Medulla oblongata (tissue), 1 donor: ENCODE measurements around the gene KLF7.
A peak's percentile ranks its signal among the peaks of the same experiment; 100 is the strongest.
"Not testable (repeated sequence)": the region's sequence is repeated elsewhere in the genome, so short reads cannot be mapped to it uniquely, and the experiment has no call there.

Experiments
- DNase-seq: peaks from one replicate; pipeline ENCODE4 v3.0.0-alpha.2; 2015; ENCODE audit errors: extremely low spot score

Gene KLF7

DNA sequence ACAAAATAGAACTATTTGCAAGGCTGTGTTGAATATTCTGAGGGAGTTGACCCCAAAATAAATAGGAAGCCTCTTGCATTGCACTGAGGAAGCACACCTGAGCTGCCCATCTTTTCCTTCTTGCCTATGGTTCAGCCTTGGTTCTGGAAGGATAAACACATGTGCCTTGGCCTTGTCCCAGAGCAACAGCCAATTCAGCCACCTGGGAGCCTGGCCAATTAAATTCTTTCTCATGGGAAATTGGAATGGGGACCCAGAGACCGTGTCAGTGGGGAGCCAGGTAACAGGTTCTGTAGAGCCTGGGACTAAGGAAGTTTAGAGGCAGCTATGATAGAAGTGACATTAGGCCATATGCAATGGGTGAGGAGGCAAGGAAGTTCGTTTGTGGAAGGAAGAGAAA is 99.6 kb downstream of the KLF7 start:
- no peak for DNase-seq

DNA sequence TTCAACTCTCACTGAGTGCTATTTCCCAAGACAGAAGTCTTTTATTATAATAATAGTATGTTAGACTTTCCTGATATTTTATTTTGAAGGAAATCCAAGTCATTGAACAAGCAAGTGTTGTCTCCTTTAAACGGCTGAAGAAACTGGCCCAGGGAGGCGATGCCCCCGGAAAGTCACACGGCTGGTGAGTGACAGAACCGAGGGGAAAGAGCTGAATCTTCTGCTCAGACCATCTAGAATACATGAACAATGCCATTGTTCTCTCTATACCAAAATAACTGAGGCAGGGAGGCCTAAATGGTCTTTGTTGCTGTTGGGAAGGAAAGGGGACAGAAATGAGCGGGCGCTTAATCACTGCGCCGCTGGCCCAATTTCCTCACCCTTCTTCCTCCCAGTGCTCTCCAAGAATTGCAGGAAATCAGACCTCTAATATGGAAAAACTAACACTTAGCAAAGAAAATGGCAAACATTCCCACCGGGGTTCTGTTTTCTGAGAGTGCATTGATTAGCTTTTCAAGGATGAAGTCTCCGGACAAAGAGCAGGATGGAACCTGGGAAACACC is 101.5 kb downstream of the KLF7 start:
- DNase-seq, result peak; percentile 56

DNA sequence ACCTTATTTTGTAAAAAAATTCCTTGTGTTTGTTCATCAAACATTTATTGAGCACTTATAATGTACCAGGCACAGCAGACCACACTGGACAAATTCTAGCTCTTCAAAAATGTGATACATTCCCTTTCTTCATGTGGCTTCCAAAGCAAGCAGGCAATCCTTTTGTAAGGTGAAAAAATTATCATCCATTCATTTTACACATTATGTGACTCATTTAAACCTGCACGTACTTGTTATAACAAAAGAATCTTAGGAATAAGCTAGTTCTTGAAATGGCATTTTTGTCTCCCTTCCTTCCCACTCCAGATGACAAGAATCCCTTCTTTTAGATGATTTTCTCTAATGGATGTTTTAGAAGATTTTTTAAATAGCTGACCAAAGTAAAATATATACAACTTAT is 104.6 kb downstream of the KLF7 start:
- DNase-seq, result no peak

DNA sequence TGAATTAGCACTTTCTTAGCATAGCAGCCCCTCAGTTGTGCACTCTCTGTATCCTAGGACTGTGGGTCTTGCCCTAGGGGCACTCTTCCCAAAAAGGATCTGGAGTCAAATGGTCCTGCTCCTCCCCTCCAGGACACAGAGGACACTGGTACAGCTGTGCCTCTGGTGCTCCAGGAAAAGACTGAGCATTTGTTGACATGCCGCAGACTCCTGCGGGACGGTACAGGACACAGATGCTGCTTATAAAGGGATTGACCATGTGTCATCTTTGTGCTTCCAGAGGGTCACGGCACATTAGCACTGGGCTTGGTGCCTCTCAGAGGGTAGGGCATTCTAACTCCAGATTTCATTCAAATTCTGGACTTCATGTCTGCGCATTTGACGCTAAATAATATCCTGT is 110.5 kb downstream of the KLF7 start:
- no peak for DNase-seq

DNA sequence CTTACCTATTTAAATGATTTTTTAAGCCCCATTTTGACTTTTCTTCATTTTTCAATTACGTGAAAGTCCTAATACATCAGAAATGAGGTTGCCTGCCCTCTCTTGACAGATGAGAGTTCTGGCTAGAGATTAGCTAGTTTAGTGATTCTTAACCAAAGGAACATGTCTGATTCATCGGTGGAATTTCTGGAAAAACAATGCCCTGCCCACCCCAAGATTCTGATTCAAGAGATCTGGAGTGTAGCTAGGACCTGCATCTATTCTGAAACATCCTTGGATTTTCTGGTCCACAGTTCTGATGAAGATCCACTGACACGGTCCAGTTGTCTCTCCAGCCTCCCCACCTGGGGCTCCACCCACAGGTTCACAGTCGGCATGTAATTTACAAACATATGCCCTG is 111.2 kb downstream of the KLF7 start:
- DNase-seq, result no peak

DNA sequence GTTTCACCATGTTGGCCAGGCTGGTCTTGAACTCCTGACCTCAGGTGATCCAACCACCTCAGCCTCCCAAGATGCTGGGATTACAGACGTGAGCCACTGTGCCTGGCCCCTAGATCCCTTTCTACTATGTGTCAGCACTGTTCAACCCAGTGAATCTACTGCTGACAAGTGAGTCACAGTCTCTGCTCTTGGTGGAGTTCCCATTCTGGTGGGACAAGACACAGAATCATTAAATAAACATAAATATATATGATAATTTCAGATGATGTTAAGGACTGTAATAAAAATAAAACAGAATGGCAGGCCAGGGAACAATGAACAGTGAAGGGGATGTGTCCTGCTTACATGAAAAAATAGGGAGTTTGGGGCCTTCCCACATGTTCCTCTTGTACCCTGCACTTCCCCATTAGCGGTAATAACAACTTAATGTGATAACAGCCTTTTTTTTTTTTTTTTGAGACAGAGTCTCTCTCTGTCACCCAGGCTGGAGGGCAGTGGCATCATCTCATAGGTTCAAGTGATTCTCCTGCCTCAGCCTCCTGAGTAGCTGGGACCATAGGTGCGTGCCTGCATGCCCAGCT is 114.3 kb downstream of the KLF7 start:
- no peak for DNase-seq

DNA sequence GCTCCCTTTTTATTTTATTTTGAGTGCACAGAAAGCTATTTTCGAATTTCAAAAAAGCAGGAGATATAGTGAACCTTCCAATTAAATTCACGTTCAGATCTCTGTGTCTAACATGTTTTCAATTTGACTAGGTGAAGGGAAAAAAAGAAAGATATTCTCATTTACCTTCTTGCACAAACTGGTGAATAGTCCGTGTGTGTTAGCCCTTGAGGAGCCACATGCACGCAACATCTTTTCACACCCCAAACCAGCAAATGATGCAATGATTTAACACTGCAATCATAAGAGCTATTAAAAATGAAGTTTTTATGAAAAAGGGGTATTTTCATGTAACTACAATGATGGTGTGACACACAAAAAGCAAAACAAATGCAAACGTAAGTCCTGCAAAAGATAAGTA is 116.6 kb downstream of the KLF7 start:
- no peak for DNase-seq

DNA sequence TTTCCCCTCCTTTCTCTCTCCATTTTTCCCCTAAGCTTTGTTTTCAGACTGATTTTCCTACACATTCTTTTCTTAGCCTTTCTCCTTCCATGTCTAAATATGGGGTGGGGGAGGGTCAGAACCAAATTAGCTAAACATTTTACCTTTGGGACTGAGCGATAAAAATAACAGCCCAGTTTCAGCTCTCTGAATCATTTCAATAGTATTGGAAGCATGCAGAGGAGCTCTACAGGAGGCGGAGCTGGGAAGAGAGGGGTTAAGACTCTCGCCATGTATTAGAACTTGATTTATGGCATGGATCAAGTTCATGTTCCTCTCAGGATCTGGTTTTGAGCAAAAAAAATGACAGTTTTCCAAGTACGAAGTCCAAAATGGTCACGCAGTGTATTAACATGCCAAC is 117.3 kb downstream of the KLF7 start:
- DNase-seq, result no peak

DNA sequence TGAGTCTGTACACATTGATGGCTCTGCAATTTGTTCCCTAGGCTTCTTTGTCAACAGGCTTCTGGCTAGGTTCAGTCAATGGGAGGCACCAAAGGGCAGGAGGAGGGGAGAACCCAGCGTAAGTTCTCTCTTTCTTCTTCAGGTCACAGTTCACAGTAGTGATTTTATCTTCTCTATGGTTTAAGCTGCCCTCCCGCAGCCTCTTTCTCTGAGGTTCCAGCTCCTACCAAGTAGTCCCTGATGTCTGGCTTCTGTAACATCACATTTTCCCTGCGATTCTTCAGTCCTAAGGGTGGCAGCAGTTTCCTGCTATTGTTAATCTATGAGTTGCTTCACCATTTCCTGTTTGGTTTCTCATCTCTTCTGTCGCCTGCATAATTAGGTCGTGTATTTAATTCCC is 119.0 kb downstream of the KLF7 start:
- peak; percentile 67 for DNase-seq

DNA sequence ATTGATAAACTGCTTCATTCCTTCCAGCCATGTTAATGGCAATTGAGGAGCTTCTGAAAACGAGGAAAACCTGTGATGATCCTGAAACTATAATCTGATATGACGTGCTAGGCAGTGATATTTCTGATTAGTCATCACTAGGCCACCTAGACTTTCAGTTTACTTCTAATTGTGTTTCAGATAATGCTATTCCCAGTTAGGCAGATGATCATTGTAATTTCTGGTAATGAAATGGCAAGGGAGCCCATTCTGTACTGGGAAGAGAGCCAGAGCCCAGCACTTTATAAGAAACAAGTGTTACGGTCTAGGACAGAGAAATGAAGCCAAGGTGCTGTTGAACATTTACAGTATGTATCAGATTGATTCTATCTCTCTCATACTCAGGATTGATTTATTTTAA is 120.2 kb downstream of the KLF7 start:
- no peak for DNase-seq

DNA sequence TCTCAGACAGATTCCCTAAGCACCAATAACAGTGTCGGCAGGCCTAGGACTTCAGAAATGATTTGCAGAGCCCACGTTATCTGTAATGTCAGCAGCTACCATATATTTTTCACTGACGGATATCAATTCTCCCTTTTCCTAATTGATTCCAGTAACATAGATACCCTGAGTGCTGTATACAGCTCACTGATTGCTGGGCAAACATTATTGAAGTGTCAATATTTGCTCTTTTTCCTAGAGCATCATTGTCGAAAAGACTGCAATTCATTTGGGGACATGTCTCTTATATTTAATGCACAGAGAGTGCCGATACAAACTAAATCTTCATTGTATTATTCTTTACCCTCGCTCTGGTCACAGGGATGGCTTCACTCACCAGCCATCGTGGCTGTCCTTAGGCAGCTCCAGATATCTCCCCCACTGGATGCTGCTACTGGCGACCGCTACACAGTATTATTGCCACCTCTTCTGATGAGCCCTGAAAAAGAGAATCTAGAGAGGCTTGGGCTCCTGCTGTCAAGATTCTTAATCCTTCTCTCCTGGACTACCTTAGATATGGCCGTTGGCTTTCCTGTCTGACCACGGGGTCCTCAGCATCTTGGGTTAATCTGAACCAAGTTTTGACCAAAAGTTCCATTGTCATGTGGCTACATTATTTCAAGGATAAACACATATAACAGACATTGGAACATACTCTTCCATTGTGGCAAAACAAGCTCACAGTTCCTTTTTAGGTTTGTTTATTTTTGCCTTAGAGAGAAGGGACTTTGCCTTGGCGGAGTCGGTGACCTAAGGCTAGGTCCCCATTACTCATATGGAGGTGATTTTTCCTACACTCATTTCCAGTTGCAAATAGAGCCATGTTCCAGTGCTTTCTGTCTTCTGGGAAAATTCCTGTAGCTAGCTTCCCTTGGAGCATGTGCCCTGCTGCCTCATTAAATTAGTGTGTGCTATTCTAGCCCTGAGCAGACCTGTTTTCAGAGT is 121.1 kb downstream of the KLF7 start:
- DNase-seq, result no peak

DNA sequence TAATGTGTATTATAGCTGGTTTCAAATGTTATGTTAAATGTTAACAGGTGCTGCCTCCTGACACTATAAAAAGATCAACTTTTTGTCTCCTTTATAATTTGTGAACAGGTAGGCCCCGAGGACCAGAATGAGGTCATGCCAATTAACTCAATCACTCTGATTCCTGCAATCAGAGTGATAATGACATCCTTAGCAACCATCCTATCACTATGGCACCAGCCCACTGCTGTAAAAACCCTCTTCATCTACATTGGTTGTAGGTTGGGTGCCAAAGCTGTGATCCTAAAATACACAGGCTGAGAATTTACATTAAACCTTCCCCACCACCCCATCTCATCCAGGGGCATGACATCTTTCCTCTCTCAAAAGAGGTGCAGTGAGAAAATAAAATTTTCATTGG is 122.9 kb downstream of the KLF7 start:
- DNase-seq, result no peak

DNA sequence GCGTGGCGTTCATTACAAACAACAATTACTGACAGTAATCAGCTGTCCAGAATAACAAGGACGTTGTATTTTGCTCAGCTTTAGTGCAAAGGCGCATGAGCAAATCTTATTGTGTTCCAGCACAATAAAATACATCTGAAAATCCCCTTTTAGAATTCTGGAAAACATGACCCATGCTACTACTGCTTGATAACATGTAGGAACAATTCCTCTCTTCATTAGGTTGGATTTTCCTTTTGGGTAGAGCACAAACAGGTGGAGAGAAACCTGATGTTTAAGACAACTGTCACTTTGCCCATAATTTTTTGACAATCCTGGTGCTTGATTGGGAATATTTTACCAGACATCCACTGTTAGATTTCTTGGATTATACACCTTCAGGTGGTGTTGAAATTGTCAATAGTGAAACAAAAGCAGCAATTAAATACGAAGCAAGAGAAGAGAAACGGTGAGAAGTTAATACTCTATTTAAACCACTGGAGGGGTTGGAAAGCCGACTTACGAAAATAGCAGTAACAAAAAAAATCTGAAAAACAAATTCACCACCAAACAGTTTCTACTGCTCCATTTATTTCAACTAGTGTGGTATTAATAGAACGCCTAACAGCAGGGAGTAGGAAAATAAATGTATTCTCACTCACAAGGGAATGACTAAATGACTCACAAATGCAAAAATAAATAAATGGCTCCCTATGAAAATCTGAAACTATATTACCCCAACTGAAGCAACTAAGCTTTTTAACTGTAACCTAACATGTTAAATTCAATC is 123.8 kb downstream of the KLF7 start:
- peak; percentile 40 for DNase-seq

DNA sequence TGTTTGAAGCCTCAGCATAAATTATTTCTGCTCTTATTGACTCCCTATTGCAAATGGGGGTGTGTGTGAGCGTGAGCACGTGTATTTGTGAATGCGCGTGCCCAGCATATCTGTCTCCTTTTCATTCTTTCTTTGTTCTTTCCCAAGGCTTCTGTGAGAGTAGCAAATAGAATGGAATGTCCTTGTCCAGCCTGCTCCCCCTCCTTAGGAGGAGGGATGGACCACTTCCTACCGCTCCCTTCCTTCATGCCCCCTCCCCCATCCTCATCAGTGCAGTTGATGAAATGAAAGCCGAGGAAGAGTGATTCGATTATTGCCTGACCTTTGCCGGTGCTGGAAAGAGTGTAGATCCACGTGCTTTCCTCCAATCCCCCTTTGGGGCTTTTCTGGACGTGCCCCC is 124.5 kb downstream of the KLF7 start:
- peak; percentile 32 for DNase-seq

DNA sequence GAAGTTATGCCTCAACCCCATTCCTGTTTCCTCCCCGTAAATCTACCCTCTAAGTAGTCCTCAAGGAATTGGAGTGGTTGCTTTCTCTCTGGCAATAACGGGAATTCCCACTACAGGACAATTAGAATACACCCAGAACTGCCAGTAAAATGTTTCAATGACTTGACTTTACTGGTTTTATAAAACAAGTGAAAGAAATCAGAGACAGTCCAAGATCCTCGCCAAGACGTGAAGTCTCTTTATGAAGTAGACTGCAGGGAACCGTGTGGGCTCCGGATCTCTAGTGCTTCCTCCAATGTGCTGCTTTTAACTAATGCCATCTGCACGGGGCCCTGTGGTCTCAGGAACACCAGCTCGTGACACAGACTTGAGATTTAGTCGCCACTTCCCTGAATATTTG is 125.1 kb downstream of the KLF7 start:
- peak; percentile 19 for DNase-seq

DNA sequence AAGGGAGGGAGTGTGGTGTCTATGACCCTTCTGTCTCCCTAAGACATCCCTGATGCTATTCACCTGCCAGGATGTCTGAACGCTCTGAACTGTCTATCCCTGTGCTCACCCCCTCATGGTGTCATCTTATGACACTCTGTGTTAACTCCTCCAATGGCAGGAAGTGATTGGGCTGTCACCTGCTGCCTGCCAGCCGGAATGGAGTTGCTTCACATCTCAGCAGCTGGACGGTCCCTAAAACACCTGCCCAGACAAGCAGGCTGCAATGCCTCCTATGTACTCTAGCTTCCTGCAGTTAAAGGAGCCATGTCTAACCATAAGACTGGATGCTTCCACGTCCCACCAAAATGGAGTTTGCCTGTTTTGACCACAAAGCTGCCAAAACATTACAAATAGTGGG is 126.5 kb downstream of the KLF7 start:
- DNase-seq, result no peak

DNA sequence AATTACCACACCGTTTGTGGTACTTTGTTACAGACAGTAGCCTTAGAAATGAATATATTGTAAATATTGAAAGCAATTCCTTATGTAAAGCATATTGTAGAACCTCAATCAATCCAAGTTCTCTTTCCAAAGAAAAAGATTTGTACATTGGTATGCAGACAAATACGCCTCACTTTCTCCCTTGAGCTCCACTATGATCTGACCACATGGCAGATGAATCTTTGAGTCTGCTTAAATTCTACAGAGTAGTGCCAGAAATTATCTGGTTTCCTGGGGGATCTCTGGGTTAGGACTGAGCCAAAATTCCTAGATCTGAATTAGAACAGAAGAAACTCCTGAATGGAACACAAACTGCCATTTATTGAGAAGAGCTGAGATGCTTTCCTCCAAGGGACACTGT is 127.4 kb downstream of the KLF7 start:
- DNase-seq, result no peak

DNA sequence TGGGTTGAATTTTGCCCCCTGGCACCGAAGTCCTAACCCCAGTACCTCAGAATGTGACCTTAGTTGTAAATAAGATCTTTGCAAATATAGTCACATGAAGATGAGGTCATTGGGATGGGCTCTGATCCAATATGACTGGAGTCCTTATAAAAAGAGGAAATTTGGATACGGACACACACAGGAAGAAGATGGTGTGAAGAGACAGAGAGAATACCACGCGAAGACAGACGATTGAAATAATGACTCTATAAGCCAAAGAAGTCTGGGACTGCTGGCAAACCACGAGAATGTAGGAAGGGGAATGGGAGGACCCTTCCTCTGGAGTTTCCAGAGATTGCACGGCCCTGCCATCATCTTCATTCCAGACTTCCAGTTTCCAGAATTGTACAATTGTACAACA is 127.9 kb downstream of the KLF7 start:
- no peak for DNase-seq

DNA sequence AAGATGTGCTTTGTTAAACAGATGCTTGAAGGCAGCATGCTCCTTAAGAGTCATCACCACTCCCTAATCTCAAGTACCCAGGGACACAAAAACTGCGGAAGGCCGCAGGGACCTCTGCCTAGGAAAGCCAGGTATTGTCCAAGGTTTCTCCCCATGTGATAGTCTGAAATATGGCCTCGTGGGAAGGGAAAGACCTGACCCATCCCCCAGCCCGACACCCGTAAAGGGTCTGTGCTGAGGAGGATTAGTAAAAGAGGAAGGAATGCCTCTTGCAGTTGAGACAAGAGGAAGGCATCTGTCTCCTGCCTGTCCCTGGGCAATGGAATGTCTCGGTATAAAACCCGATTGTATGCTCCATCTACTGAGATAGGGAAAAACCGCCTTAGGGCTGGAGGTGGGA is 128.7 kb downstream of the KLF7 start:
- DNase-seq, result not testable (repeated sequence)

DNA sequence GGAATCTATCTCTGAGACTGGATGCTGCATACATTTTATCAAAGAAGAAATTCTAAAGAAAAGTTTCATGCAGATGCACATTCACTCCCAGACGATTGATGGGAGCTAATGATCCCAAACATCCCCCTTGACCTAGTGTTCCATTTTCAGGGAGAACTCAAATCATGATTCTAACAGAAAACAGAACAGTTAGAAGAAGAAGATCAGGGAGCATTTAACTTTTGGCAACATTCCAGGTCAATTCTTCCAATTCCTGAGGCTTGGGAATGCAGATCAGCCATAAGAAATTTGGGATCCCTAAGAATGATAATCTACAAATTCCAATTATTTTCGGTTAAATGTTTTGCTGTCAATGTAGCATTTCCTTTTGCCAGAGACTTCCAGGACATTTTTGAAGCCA is 129.9 kb downstream of the KLF7 start:
- DNase-seq, result no peak

DNA sequence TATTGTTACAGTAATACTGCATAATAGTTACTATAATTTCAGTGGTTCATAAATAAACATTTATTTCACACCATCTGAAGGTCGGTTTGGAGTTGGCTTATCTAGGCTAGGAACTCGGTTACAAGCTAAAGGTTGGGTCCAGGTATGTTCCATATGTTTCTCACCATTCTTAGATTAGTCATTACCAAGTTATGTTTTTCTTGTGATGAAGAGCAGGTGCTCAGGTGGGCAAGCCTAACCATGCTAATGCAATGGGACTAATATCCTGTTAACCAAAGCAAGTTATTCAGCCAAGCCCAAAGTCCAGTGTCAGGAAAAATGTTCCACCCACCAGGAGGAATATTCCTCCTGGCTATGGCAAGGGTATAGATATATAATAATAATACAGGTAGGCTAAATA is 133.3 kb downstream of the KLF7 start:
- DNase-seq, result no peak
